ENCODE results near the gene ZC3H13. TPM values are rescaled to one million over a fixed set of nuclear protein-coding genes. Genes with fewer than 3 reads are reported as not detected.

ZC3H13 gene
- total and polyA plus RNA-seq, 2 of the 8 experiments (the other 6 are each of a cell fraction or from before 2014, with no cell fraction given), result 5.1 to 57.8 TPM

GRCh38 chr13:45932172-45932571, 120.4 kb downstream of the ZC3H13 start:
- ChIA-PET CTCF (ENCODE audit: partially characterized antibody) (interaction anchor here (0.6 to 1.0 kb wide), 2 partner anchors 18 to 21 kb away, joined by 3 read pairs; no protein-coding TSS in a partner anchor), POLR2A (ENCODE audit: partially characterized antibody) (interaction anchor here (0.5 kb wide), 1 partner anchor 59 kb away, joined by 3 read pairs; no protein-coding TSS in a partner anchor)
- Histone ChIP-seq H2AK5ac (ENCODE audit: low read depth, low read length) (no peak overlapping the region), H3K14ac (ENCODE audit: insufficient read length) (no peak overlapping the region), H3K23me2 (ENCODE audit: low read depth, low read length) (no peaks in the 10 kb centered on the region; the same call in 1 of the 2 replicates), H3K4me2 (ENCODE audit: insufficient read depth in 1 of 2, low read depth in 2 of 2, low read length in 2 of 2) (no peak overlapping the region), H3K79me2 (ENCODE audit: control insufficient read depth in 1 of 2, insufficient read depth in 2 of 2, low read length in 2 of 2) (no peaks in the 10 kb centered on the region), H2BK20ac (ENCODE audit: low read length) (no peak overlapping the region), H4K5ac (ENCODE audit: insufficient read length, low read depth, low read length) (no peak overlapping the region), H3K4me1 (replicated peaks in 1 of 4; ENCODE audit: control insufficient read depth in 3 of 4, insufficient read depth in 4 of 4, low read length in 3 of 4) (no peaks in the 10 kb centered on the region), H3K4me3 (ENCODE audit: extremely low read depth in 1 of 4, insufficient read depth in 2 of 4, low read depth in 3 of 4, low read length in 4 of 4) (no peak overlapping the region), H4K91ac (replicated peaks; ENCODE audit: insufficient read length, low read length) (no peak overlapping the region), H4K8ac (ENCODE audit: extremely low read depth, insufficient read depth, low read length) (no peak overlapping the region), H3K23ac (ENCODE audit: insufficient read length) (no peak overlapping the region), H2BK5ac (ENCODE audit: low read depth, low read length) (no peak overlapping the region), H2BK12ac (ENCODE audit: low read depth, low read length) (no peak overlapping the region), H3K4ac (replicated peaks; ENCODE audit: insufficient read length, low read depth, low read length) (no peak overlapping the region), H3K9ac (replicated peaks in 1 of 4; ENCODE audit: extremely low read depth in 1 of 4, low read depth in 3 of 4, low read length in 3 of 4) (peak overlapping the region in 1 of 4 experiments; percentile 9; a peak in 1 of 7 replicates), H3K27me3 (replicated peaks in 1 of 4; ENCODE audit: control insufficient read depth in 3 of 4, extremely low read depth in 1 of 4, insufficient read depth in 3 of 4, low read length in 3 of 4) (no peaks in the 10 kb centered on the region), H3K18ac (ENCODE audit: extremely low read depth, low read length) (no peak overlapping the region), H2BK120ac (replicated peaks; ENCODE audit: low read depth, low read length) (no peak overlapping the region), H3K9me3 (ENCODE audit: insufficient read depth in 2 of 2, low read depth in 1 of 2, low read length in 1 of 2) (no peaks in the 10 kb centered on the region), H3K56ac (replicated peaks; ENCODE audit: insufficient read length, low read depth, low read length) (no peak overlapping the region), H3K27ac (ENCODE audit: low read depth, low read length) (no peak overlapping the region), H3K79me1 (ENCODE audit: low read depth, low read length) (no peaks in the 10 kb centered on the region), H3K36me3 (ENCODE audit: control insufficient read depth in 2 of 4, insufficient read depth in 4 of 4, low read length in 3 of 4) (no peaks in the 10 kb centered on the region), H2BK15ac (ENCODE audit: low read length) (no peak overlapping the region), H4K20me1 (replicated peaks in 1 of 2; ENCODE audit: control insufficient read depth in 1 of 2, insufficient read depth in 2 of 2, low read length in 2 of 2) (no peaks in the 10 kb centered on the region), H2AFZ (ENCODE audit: low read length) (no peak overlapping the region)
- DNase-seq (ENCODE audit: low read depth in 1 of 2, low spot score in 2 of 2) (no peak), FAIRE-seq (no peak)
- 49% methylated on average over 5 of the region's 5 CpGs; no CpG with 5 or more reads in 1 of the 2 experiments for WGBS, 2 experiments (ENCODE audit: extremely low coverage in 1 of 2, insufficient coverage in 1 of 2, insufficient read length in 1 of 2, insufficient replicate concordance in 2 of 2, low coverage in 1 of 2, low lambda C conversion rate in 2 of 2, missing lambda C conversion rate in 1 of 2)
- TF ChIP-seq ATF3 (IDR thresholded peaks at IDR 0.05; ENCODE audit: insufficient read depth, low read depth, low read length), result no peak
- no peak for TF ChIP-seq RAD21 (IDR thresholded peaks at IDR 0.05 in 1 of 2, conservative IDR thresholded peaks at IDR 0.05 in 1 of 2; ENCODE audit: low read depth in 2 of 2, low read length in 2 of 2)
- no peak for TF ChIP-seq NRF1 (IDR thresholded peaks at IDR 0.05; ENCODE audit: low read depth, low read length)
- TF ChIP-seq TAF1 (IDR thresholded peaks at IDR 0.05; ENCODE audit: low read depth, low read length), result no peak
- no peak for TF ChIP-seq GTF2F1 (IDR thresholded peaks at IDR 0.05; ENCODE audit: borderline replicate concordance, low read depth, low read length)
- TF ChIP-seq ATF2 (IDR thresholded peaks at IDR 0.05; ENCODE audit: low read length), result no peak
- no peak for TF ChIP-seq E2F6 (IDR thresholded peaks at IDR 0.05)
- TF ChIP-seq CBX5 (IDR thresholded peaks at IDR 0.05; ENCODE audit: low read depth, low read length), result no peak
- TF ChIP-seq SIX5 (IDR thresholded peaks at IDR 0.05; ENCODE audit: low read depth, low read length), result no peak
- TF ChIP-seq PHF8 (conservative IDR thresholded peaks at IDR 0.05; ENCODE audit: low read depth, low read length), result no peak
- TF ChIP-seq CREB1 (IDR thresholded peaks at IDR 0.05), result no peak

Data from H1 (cell line).